ENCODE data around the gene SMARCA2. TPM values are rescaled to one million over a fixed set of nuclear protein-coding genes. Genes with fewer than 3 reads are reported as not detected.

The SMARCA2 gene
- total and polyA plus RNA-seq, 10 of the 15 experiments (the other 5 are each of a cell fraction or from before 2014, with no cell fraction given): 100 to 392 (median 204) TPM

DNA sequence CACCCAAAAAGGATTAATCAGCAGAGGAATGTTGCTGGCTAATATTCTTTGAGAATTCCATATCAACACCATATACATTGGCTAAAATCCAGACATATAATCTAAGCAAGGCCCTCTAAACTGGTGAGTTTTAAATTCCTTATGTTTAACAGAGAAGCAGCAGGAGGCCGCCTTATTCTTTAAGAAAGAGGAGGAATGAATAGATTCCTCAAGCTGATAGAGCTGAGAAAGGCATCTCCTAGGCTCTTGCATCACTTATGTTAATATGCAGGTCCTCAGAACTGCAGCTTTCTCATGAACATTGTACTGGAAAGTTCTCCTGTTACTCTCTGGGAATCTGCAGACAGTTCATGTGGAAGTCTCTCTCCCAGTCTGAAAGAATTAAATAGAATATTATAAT lies 20.1 kb upstream of the SMARCA2 start:
- Histone ChIP-seq H3K27ac (ENCODE audit: control insufficient read depth, insufficient read depth) (no peak overlapping the region), H3K79me2 (ENCODE audit: control insufficient read depth, insufficient read depth, low read length) (no peaks in the 10 kb centered on the region), H3K4me2 (ENCODE audit: control insufficient read depth, insufficient read depth) (no peak overlapping the region), H3K4me1 (ENCODE audit: control insufficient read depth, insufficient read depth, low read length) (no peaks in the 10 kb centered on the region), H4K20me1 (ENCODE audit: control insufficient read depth, insufficient read depth) (no peaks in the 10 kb centered on the region), H3K9ac (ENCODE audit: control insufficient read depth, insufficient read depth, low read length) (no peak overlapping the region), H3K4me3 (no peak overlapping the region), H3K27me3 (replicated peaks in 1 of 2; ENCODE audit: control insufficient read depth in 2 of 2, insufficient read depth in 2 of 2, low read length in 1 of 2) (no peaks in the 10 kb centered on the region), H2AFZ (ENCODE audit: control insufficient read depth, low read depth, low read length) (no peak overlapping the region), H3K36me3 (ENCODE audit: control insufficient read depth in 2 of 2, insufficient read depth in 2 of 2, low read length in 1 of 2) (no peaks in the 10 kb centered on the region), H3K9me3 (replicated peaks; ENCODE audit: control insufficient read depth, insufficient read depth, low read length) (no peaks in the 10 kb centered on the region)
- ATAC-seq (no peak), DNase-seq (ENCODE audit: low read depth, low spot score) (no peak), FAIRE-seq (no peak)
- intact Hi-C loops (cut with micrococcal nuclease; ENCODE audit: unreplicated experiment): no loop called here
- POLR2A ChIA-PET: no interaction called here
- no TSS peak for BruUV-seq (replicated peaks)
- RAD21 ChIA-PET (ENCODE audit: unreplicated experiment): no interaction called here
- CTCF ChIA-PET: no interaction called here
- SMC1A ChIA-PET (ENCODE audit: uncharacterized antibody, unreplicated experiment): interaction anchor here (1.6 kb wide), 1 partner anchor 15 kb away, joined by 3 read pairs; no protein-coding TSS in a partner anchor
- 88% methylated on average over 1 of the region's 1 CpG for WGBS (ENCODE audit: insufficient coverage, insufficient replicate concordance, low lambda C conversion rate, missing lambda C conversion rate)
- in situ Hi-C loops (cut with MboI): no loop called here
- TF ChIP-seq MTA2 (IDR thresholded peaks at IDR 0.05; ENCODE audit: low read depth): no peak
- TF ChIP-seq, protein P1, sequence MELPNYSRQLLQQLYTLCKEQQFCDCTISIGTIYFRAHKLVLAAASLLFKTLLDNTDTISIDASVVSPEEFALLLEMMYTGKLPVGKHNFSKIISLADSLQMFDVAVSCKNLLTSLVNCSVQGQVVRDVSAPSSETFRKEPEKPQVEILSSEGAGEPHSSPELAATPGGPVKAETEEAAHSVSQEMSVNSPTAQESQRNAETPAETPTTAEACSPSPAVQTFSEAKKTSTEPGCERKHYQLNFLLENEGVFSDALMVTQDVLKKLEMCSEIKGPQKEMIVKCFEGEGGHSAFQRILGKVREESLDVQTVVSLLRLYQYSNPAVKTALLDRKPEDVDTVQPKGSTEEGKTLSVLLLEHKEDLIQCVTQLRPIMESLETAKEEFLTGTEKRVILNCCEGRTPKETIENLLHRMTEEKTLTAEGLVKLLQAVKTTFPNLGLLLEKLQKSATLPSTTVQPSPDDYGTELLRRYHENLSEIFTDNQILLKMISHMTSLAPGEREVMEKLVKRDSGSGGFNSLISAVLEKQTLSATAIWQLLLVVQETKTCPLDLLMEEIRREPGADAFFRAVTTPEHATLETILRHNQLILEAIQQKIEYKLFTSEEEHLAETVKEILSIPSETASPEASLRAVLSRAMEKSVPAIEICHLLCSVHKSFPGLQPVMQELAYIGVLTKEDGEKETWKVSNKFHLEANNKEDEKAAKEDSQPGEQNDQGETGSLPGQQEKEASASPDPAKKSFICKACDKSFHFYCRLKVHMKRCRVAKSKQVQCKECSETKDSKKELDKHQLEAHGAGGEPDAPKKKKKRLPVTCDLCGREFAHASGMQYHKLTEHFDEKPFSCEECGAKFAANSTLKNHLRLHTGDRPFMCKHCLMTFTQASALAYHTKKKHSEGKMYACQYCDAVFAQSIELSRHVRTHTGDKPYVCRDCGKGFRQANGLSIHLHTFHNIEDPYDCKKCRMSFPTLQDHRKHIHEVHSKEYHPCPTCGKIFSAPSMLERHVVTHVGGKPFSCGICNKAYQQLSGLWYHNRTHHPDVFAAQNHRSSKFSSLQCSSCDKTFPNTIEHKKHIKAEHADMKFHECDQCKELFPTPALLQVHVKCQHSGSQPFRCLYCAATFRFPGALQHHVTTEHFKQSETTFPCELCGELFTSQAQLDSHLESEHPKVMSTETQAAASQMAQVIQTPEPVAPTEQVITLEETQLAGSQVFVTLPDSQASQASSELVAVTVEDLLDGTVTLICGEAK (IDR thresholded peaks at IDR 0.05; ENCODE audit: borderline replicate concordance): no peak
- no peak for TF ChIP-seq ZBTB33 (IDR thresholded peaks at IDR 0.05)
- no peak for TF ChIP-seq TAF1 (IDR thresholded peaks at IDR 0.05; ENCODE audit: borderline replicate concordance, low read depth, low read length)
- TF ChIP-seq ETV6 (conservative IDR thresholded peaks at IDR 0.05 in 1 of 2, IDR thresholded peaks at IDR 0.05 in 1 of 2; ENCODE audit: borderline replicate concordance in 1 of 2, low read depth in 1 of 2): no peak
- no peak for TF ChIP-seq SREBF2 (IDR thresholded peaks at IDR 0.05; ENCODE audit: low read length)
- no peak for TF ChIP-seq MAX (IDR thresholded peaks at IDR 0.05; ENCODE audit: low read depth, low read length)
- no peak for TF ChIP-seq SIX5 (IDR thresholded peaks at IDR 0.05; ENCODE audit: low read depth, low read length, severe bottlenecking)
- no peak for TF ChIP-seq TCF7 (IDR thresholded peaks at IDR 0.05; ENCODE audit: borderline replicate concordance)
- no peak for TF ChIP-seq PAX8 (IDR thresholded peaks at IDR 0.05)
- no peak for TF ChIP-seq RUNX3 (IDR thresholded peaks at IDR 0.05; ENCODE audit: low read length)
- no peak for TF ChIP-seq EGR1 (IDR thresholded peaks at IDR 0.05; ENCODE audit: borderline replicate concordance in 1 of 2, low read depth in 2 of 2, low read length in 2 of 2)
- no peak for TF ChIP-seq HDGF (IDR thresholded peaks at IDR 0.05)
- TF ChIP-seq E2F8 (IDR thresholded peaks at IDR 0.05; ENCODE audit: low read depth, partially characterized antibody): no peak

Data from GM12878 (cell line).